GM21576 (cell line): ENCODE data around the gene WLS.
"Not testable (repeated sequence)": the region's sequence is repeated elsewhere in the genome, so short reads cannot be mapped to it uniquely, and the experiment has no call there.

Experiments used
- ATAC-seq: cut with Tn5 transposase; IDR thresholded peaks from one replicate; pipeline ENCODE4 v1.9.1; 2021; ENCODE audit warnings: mild to moderate bottlenecking, moderate library complexity; ENCODE audit not compliant: unreplicated experiment

The WLS gene

GRCh38 chr1:68171795-68172194, 60.5 kb downstream of the WLS start:
- not testable (repeated sequence) for ATAC-seq

GRCh38 chr1:68168545-68169171, 63.7 kb downstream of the WLS start:
- ATAC-seq, result no peak

DNA sequence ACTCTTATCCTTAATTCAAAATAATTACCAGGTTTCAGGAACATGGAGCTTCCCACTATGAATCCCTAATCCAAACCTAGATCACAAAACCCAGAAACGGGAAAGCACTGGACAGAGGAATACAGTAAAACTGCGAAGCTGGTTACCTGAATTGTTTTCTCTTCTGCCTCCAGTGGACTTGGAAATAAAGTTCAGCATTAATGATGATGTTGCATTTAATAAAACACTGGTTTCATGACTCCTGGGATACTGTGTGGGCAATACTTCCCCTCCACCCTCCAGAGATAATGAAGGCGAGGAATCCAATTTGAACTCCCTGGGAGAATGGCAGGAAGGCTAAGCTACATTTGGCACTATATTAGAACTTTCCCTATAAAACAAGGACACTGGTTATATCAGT, 65.1 kb downstream of the WLS start:
- ATAC-seq, result no peak

DNA sequence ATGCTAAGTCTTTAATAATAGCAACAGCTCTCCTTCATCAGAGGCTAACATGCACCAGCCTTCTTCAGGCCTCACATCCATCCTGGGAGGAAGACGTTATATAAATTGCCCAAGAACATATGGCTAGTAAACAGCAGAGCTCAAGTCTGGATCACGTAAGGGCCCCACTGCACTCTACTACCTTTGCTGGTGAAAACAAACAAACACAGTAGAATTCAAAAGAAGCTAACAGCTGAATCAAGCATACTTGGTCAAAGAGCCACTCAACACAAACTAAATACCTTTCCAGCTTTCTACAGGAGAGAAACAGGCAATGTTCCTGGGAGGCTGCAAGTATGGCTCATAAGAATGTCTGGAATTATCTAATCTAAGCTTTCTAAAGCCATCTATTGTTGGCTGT, 66.0 kb downstream of the WLS start:
- ATAC-seq, result no peak

- ATAC-seq, result no peak
Measured at GRCh38 chr1:68165665-68166064, 66.7 kb downstream of the WLS start.

GRCh38 chr1:68164918-68165317, 67.4 kb downstream of the WLS start:
- ATAC-seq, result no peak

DNA sequence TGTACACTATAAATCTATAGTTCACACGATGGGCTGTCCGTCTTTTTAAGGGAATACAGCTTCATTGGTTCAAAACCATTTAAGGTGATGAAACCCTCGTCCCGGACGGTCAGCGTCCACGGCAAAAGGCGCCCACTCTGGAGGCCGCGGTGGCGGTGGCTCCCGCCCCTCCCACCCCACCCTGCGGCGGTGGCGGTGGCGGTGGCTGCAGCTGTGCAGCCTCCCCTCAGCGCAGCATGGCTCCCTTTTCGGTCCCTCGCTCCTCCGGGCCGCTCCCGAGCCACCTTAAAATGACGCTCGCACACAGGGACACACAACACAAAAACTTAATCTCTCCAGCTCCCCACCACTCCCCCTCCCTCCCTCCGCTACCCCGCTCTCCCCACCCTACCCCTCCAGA, 69.1 kb downstream of the WLS start:
- no peak for ATAC-seq

- ATAC-seq, result no peak
Measured at GRCh38 chr1:68162761-68163160, 69.6 kb downstream of the WLS start.

DNA sequence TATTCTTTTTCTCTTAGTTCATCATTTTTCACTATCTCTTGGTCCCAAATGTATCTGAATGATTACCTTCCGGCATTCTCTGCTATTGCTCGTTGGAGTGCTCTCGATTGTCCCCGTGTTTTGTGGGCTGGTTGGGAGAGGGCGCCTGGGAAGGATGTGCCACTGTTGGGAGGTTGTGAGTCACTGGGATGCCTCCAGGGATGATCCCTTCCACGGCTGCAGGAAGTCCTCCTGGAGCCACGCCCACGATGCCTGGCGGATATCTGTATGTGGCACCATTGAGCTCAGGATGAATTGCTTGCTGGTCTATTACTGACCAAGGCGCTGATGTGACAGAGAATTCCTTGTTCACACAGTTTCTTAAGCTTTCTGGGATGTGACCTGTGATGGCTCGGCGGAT, 70.7 kb downstream of the WLS start:
- not testable (repeated sequence) for ATAC-seq

GRCh38 chr1:68160935-68161334, 71.4 kb downstream of the WLS start:
- ATAC-seq, result peak; percentile 93

DNA sequence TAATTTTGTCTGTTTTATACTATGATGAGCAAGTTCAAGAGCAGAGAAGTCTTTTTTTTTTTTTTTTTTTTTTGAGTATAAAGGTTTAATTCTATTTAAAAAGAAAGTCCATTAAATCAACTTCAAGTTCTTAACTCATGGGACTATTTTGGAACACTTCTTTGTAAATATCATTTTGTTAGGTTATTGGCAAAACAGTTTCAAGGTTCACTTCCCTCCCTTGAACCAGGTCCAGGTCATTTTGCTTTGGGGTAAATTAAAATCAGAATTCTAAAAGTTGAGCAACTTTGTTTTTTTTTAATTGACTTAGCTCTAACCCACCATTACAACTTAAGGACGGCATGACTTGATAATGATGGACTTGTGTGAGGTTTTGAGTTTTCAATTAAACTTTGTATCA, 72.3 kb downstream of the WLS start:
- ATAC-seq, result no peak

- no peak for ATAC-seq
Measured at GRCh38 chr1:68158837-68159236, 73.5 kb downstream of the WLS start.

GRCh38 chr1:68157416-68157815, 74.9 kb downstream of the WLS start:
- ATAC-seq, result no peak

- no peak for ATAC-seq
Measured at GRCh38 chr1:68151690-68152089, 80.6 kb downstream of the WLS start.

- ATAC-seq, result no peak
Measured at GRCh38 chr1:68149907-68150306, 82.4 kb downstream of the WLS start.

- no peak for ATAC-seq
Measured at GRCh38 chr1:68149110-68149798, 83.1 kb downstream of the WLS start.

- no peak for ATAC-seq
Measured at GRCh38 chr1:68148631-68149030, 83.7 kb downstream of the WLS start.

- ATAC-seq, result no peak
Measured at GRCh38 chr1:68147534-68148171, 84.7 kb downstream of the WLS start.

GRCh38 chr1:68145418-68146126, 86.8 kb downstream of the WLS start:
- no peak for ATAC-seq

DNA sequence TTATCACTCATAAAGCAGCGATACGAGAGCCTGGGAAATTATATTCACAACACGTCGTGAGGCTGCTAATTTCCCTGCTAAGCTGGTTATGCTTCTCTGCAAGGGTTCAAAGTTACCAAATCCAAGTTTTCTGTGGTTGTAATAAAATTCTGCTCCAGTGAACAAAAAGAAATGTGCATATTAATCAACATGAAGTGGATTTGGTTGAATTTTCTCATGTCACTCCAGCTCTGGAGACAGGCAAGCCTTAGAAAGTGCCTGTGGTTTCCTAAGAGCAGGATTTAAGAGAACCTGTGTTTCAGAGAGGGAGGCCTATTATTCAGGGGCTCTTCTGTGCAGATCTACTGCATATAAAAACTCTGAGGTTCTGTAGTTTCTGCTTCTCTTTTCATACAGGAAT, 87.5 kb downstream of the WLS start:
- ATAC-seq, result no peak

GRCh38 chr1:68143633-68144032, 88.7 kb downstream of the WLS start:
- ATAC-seq, result no peak

DNA sequence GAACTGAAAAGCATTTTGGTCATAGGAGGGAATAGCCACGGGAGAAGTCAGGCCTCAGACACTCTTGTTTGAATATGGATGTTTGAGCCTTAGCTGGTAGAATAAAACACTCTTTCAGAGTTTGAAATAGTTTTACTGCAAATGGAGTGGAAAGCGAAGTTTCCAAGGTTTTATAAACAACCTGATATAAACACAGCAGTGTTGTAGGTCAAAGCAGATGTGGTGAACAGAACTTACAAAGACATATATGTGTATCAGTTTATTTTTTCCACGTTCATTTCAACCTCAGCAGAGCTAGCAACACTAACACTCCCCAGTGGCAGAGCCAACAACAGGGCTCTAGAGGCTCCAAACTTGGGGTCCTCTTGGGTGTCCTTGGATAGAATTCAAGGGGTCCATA, 89.9 kb downstream of the WLS start:
- no peak for ATAC-seq
